ENCODE results near the gene LRRFIP1.

The LRRFIP1 gene

DNA sequence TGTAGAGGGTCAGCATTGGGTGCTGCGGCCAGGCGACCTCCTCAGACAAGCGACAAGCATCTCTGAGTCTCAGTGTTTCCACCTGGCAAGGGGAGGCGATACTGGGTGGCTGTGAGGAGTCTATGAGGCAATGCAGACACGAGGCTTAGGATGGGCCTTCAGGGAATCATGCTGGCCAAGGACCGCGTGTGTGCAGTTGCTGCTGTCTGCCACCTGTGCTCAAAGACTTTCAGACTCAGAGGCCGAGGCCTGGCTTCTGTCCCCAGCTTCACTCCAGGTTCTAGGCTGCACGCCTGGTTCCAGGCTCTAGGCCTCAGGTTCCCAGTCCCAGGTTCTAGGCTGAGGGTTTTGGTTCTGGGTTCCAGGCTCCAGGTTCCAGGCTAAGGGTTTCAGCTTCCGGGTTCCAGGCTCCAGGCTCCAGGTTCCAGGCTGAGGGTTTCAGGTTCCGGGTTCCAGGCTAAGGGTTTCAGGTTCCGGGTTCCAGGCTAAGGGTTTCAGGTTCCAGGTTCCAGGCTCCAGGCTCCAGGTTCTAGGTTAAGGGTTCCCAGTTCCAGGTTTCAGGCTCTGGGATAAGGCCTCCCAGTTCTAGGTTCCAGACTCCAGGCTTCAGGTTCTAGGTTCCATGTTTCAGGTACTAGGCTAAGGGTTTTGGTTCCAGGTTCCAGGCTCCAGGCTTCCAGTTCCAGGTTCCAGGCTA lies 14.8 kb downstream of the LRRFIP1 start:
- DNase-seq: no peak

- DNase-seq: no peak
These were observed 15.7 kb downstream of the LRRFIP1 start for GRCh38 chr2:237643066-237643465.

- DNase-seq: no peak
These were observed 16.4 kb downstream of the LRRFIP1 start for GRCh38 chr2:237643582-237644380.

DNA sequence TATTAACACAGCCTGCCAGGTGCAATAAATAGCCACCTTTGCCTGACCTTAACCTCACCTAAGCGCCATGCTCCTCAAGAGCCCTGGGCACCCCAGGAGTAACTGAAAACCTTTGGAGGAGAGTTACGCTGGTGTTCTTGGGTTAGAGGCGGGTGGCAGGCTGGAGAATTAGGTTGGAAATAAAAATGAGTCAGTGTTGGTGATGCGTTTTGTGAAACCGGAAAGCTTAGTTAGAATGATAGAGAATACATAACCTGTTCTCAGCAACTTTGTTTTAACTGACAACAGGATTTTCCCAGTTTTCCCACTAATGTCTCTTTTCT lies 17.0 kb downstream of the LRRFIP1 start:
- DNase-seq: no peak

DNA sequence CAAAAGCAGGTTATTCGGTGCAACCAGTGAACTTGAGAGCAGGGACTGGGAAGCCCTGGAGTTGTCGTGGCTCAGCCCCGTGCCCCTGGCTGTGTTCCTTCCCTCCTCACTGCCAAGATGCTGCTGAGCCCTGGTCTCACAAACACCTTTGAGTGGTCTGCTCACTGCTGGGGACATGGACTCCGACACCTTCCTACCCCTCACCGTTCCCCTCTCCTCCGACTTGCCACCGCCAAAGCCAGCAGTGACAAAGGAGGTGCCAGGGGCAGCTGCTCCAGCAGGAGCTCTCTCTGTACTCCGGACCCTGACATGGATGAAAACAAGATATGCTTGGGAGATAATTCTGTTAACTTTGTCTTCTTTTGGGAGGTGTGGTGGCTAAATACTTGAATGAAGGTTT lies 17.9 kb downstream of the LRRFIP1 start:
- no peak for DNase-seq

DNA sequence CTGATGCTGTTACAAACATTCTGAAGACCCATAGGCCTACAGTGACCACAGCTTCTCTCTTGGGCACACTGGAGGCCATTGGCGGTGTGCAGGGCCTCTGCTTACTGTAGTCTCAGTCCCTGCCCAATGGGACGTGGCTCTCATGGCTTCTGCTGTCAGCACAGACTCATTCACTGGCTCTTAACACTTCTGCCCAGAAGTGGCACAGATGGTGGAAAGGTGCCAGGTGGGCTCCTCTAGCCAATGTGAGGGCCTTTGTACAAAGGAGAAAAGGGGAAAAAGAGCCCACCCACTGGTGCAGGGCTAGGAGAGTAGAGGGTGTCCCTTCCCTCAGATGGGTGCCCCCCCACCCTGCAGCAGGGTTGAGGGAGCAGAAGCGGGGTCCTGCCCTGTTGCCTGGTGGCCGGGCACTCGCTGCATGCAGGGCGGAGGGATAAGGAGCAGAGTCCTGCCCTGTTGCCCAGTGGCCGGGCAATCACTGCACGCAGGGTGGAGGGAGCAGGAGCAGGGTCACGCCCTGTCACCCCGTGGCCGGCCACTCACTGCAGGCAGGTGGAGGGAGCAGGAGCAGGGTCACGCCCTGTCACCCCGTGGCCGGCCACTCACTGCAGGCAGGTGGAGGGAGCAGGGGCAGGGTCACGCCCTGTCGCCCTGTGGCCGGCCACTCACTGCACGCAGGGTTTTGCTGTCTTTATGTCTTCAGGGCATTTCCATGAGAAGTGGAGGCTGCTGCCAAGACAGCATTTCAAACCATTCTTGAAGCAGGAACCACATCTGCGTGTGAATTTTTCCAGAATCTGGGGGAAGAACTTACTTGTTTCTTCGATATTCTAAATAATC lies 20.0 kb downstream of the LRRFIP1 start:
- DNase-seq: no peak

DNA sequence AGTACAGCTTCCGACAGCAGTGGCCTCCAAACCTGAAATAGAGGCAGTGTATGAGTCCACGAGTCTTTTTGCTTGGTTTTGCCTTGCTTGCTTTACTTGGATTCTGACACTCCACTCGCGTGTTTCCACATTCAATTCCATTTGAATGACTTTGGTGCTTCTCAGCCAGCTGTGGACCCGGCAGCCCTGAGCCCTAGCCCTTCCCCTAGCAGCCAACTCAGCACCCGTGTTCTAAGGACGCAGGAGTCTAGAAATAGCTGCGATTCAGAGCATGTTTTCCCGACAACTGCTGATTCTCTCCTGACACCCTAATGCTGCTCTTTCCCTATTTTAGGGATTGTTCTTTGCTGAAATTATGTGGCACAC lies 20.6 kb downstream of the LRRFIP1 start:
- no peak for DNase-seq

GRCh38 chr2:237649541-237650454 lies 22.4 kb downstream of the LRRFIP1 start:
- DNase-seq: no peak

DNA sequence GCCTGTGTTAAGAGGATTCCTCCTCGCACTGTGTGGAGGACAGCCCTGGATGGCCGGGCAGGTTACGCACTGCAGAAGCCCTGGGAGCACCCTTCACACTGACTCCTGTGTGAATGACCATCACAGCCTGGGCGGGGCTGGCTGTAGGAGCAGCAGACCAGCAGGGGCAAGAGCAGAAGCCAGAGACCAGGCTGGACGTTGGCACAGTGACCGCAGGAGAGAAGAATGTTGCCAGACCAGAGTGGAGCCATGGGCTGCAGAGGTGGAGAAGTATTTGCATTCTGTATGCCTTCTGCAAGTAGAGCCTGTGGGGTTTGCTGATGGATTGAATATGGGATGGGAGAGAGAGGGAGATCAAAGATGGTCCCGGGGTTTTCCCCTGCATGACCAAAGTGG lies 23.1 kb downstream of the LRRFIP1 start:
- no peak for DNase-seq

- DNase-seq: no peak
These were observed 24.4 kb downstream of the LRRFIP1 start for GRCh38 chr2:237651761-237652160.

- no peak for DNase-seq
These were observed 24.8 kb downstream of the LRRFIP1 start for GRCh38 chr2:237652181-237652580.

GRCh38 chr2:237652854-237653253 lies 25.5 kb downstream of the LRRFIP1 start:
- no peak for DNase-seq

DNA sequence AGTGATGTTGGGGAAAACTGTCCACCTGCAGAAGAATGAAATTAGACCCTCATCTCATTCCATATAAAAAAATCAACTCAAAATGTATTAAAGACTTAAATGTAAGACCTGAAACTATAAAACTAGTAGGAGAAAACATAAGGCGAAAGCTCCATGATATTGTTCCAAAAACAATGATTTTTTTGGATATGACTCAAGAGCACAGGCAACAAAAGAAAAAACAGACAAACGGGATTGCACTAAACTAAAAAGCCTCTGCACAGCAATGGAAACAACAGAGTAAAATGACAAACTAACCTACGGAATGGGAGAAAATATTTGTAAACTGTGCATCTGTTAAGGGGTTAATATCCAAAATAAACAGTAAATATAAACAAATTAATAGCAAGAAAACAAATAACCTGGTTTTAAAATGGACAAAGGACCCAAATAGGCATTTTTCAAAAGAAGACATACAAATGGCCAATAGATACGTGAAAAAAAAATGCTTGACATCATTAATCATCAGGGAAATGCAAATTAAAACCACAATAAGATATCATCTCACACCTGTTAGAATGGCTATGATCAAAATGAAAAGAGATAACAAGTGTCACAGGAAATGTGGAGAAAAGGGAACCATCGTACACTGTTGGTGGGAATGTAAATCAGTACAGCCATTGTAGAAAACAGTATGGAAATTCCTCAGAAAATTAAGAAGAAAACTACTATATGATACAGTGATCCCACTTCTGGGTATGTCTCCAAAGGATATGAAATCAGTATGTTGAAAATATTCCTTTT lies 26.6 kb downstream of the LRRFIP1 start:
- DNase-seq: no peak

GRCh38 chr2:237657063-237657462 lies 29.7 kb downstream of the LRRFIP1 start:
- DNase-seq: no peak

- DNase-seq: no peak
These were observed 33.1 kb downstream of the LRRFIP1 start for GRCh38 chr2:237660381-237660900.

GRCh38 chr2:237661270-237661669 lies 33.9 kb downstream of the LRRFIP1 start:
- no peak for DNase-seq

DNA sequence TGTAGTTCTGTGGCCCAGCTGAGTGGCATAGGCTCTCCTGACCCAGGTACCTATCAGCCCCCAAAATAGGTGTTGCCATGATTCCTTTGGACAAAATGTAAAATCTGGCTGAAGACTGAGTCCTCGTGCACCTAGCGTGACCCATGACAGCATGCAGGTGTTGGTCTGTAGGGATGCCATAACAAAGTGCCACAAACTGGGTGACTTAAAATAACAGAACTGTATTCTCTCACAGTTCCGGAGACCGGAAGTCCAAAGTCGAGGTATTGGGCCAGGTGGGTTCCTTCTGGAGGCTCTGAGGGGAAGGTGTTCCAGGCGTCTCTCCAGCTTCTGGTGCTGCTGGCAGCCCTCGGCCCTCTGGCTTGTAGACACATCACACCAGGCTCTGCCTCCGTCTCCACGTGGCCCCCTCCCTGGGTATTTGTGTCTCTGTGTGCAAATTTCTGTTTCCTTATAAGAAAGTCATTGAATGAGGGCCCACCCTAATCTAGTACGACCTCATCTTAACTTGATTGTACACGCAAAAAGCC lies 34.5 kb downstream of the LRRFIP1 start:
- no peak for DNase-seq

DNA sequence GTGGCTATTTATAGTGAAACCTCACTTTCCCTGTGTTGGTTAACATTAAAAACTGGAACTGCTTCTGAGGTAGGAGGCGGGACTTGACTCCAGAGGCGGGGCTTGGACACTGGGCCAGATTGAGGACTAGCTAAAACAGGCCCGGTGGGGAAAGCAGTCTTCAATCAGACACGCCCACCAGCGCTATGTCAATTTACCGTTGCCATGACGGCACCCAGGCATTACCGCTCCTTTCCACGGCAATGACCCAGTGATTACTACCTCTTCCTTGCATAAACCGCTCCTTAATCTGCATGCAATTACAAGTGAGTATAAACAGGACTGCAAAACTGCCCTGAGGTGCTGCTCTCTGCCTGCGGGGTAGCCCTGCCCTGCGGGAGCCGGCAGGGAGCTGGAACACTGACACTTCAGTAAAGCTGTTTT lies 35.3 kb downstream of the LRRFIP1 start:
- no peak for DNase-seq

GRCh38 chr2:237663517-237664110 lies 36.2 kb downstream of the LRRFIP1 start:
- DNase-seq: no peak

GRCh38 chr2:237664151-237664550 lies 36.8 kb downstream of the LRRFIP1 start:
- DNase-seq: no peak

GRCh38 chr2:237665713-237666143 lies 38.3 kb downstream of the LRRFIP1 start:
- DNase-seq: no peak
